ENCODE measurements around the gene EGF.

DNA sequence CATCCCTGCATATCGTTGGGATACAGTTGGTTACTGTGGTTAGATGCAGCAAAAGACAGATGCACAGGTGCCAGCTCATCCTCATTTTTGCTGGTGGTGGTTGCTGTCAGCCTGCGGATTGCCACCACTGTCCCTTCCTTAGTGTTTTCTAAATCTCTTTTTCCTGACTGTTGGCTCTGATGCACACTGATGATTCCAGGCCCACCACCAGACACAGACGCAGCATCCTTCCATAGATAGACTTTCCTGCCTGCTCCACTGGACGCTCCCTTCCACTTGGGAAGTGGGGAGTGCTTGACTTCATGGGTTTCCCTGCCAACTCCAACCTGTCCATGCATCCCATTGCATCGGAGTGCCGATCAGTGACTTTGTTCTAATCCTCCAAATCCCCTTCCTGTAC is 101.5 kb downstream of the EGF start:
- TF ChIP-seq ARNTL (CRISPR knock-in tag; IDR thresholded peaks at IDR 0.05; ENCODE audit: borderline replicate concordance, low read depth) (no peak), CSDC2 (CRISPR knock-in tag; IDR thresholded peaks at IDR 0.05) (no peak), GLIS3 (CRISPR knock-in tag; IDR thresholded peaks at IDR 0.05) (no peak)

Data from SK-N-SH treated with all-trans-retinoic acid at 6 μM for 48 hours (cell line).